NCI-H2196 treated with DMSO at 0.1 percent for 48 hours (cell line): ENCODE data around the gene EFL1.
A peak's percentile ranks its signal among the peaks of the same experiment; 100 is the strongest.
"Not testable (repeated sequence)": the region's sequence is repeated elsewhere in the genome, so short reads cannot be mapped to it uniquely, and the experiment has no call there.

Experiments used
- DNase-seq: peaks from one replicate; lab custom pipeline; 2025; ENCODE audit not compliant: unreplicated experiment; lab: John Stamatoyannopoulos, UW

Gene EFL1

GRCh38 chr15:82262422-82263026 lies at the start of gene EFL1, which contains the start of gene SAXO2:
Gene EFL1 (minus strand): TSS chr15:82262734. CDS start chr15:82261778, 956 bp downstream.
Gene SAXO2 (plus strand): TSS chr15:82262818. CDS start chr15:82262880, 62 bp downstream.
- DNase-seq: peak; percentile 31

- DNase-seq: not testable (repeated sequence)
Observed at GRCh38 chr15:82311321-82311720, 48.8 kb upstream of the EFL1 start.

GRCh38 chr15:82309802-82310201 lies 47.3 kb upstream of the EFL1 start:
- no peak for DNase-seq

GRCh38 chr15:82307714-82308081 lies 45.2 kb upstream of the EFL1 start:
- DNase-seq: no peak

- no peak for DNase-seq
Observed at GRCh38 chr15:82306791-82307713, 44.5 kb upstream of the EFL1 start.

- DNase-seq: no peak
Observed at GRCh38 chr15:82305621-82306048, 43.1 kb upstream of the EFL1 start.

GRCh38 chr15:82304778-82305090 lies 42.2 kb upstream of the EFL1 start:
- DNase-seq: no peak

- DNase-seq: no peak
Observed at GRCh38 chr15:82303956-82304777, 41.6 kb upstream of the EFL1 start.

GRCh38 chr15:82301296-82302016 lies 38.9 kb upstream of the EFL1 start:
- no peak for DNase-seq

GRCh38 chr15:82300883-82301282 lies 38.3 kb upstream of the EFL1 start:
- no peak for DNase-seq

- DNase-seq: not testable (repeated sequence)
Observed at GRCh38 chr15:82300326-82300725, 37.8 kb upstream of the EFL1 start.

GRCh38 chr15:82299511-82299914 lies 37.0 kb upstream of the EFL1 start:
- not testable (repeated sequence) for DNase-seq

- no peak for DNase-seq
Observed at GRCh38 chr15:82298520-82298919, 36.0 kb upstream of the EFL1 start.

- no peak for DNase-seq
Observed at GRCh38 chr15:82298032-82298431, 35.5 kb upstream of the EFL1 start.

- DNase-seq: no peak
Observed at GRCh38 chr15:82297546-82297945, 35.0 kb upstream of the EFL1 start.

- no peak for DNase-seq
Observed at GRCh38 chr15:82294061-82294690, 31.6 kb upstream of the EFL1 start.

GRCh38 chr15:82292271-82292670 lies 29.7 kb upstream of the EFL1 start:
- DNase-seq: no peak

GRCh38 chr15:82288202-82288601 lies 25.7 kb upstream of the EFL1 start:
- DNase-seq: not testable (repeated sequence)

GRCh38 chr15:82286475-82286874 lies 23.9 kb upstream of the EFL1 start:
- DNase-seq: not testable (repeated sequence)

- DNase-seq: not testable (repeated sequence)
Observed at GRCh38 chr15:82284381-82284780, 21.8 kb upstream of the EFL1 start.
